ENCODE data around the gene MYO9A.

- TF ChIP-seq CTCF (IDR thresholded peaks at IDR 0.05) (no peak), POLR2A (IDR thresholded peaks at IDR 0.05; ENCODE audit: low read depth) (no peak), EP300 (IDR thresholded peaks at IDR 0.05) (no peak), POLR2AphosphoS5 (IDR thresholded peaks at IDR 0.05) (no peak)
These were observed 307.5 kb downstream of the MYO9A start, which contains the start of gene NR2E3 for GRCh38 chr15:71810256-71811035.
